Measurements from ENCODE around the gene DNAAF8.

GRCh38 chr16:4693296-4693955 is 40.9 kb upstream of the DNAAF8 start, which contains the start of gene NUDT16L1:
- TF ChIP-seq POLR2AphosphoS5 (IDR thresholded peaks at IDR 0.05; ENCODE audit: insufficient read depth, low read depth, low read length) (peak; percentile 79), MAX (IDR thresholded peaks at IDR 0.05; ENCODE audit: insufficient read depth, insufficient read length) (no peak), MYC (IDR thresholded peaks at IDR 0.05; ENCODE audit: low read depth, low read length) (no peak), POLR2A (IDR thresholded peaks at IDR 0.05; ENCODE audit: low read depth, low read length) (peak; percentile 78)

Measured in endothelial cell of umbilical vein (primary cell).